Thymus (tissue), 11 donors: Measurements from ENCODE around the gene DDX1. TPM values are rescaled to one million over a fixed set of nuclear protein-coding genes. Genes with fewer than 3 reads are reported as not detected.

Experiments
- DNase-seq, 9 donors: peaks; one replicate each; pipeline ENCODE4 v3.0.0-alpha.2; 2013; ENCODE audit warnings: low spot score in 9 of 9, low read depth in 6 of 9, missing footprints in 1 of 9
- H3K27ac ChIP-seq, 2 donors: one replicate each; pipeline ENCODE4 v1.5.1; 2013; ENCODE audit warnings: control low read depth in 1 of 2, low read depth in 1 of 2, low read length in 1 of 2, mild to moderate bottlenecking in 1 of 2, moderate library complexity in 1 of 2
- H3K27me3 ChIP-seq, 2 donors: one replicate each; pipeline ENCODE4 v1.5.1; 2013; ENCODE audit warnings: low read length in 1 of 2; ENCODE audit not compliant: control insufficient read depth in 2 of 2, insufficient read depth in 1 of 2
- H3K36me3 ChIP-seq, 2 donors: one replicate each; pipeline ENCODE4 v1.5.1; 2013; ENCODE audit warnings: low read length in 1 of 2, mild to moderate bottlenecking in 1 of 2, moderate library complexity in 1 of 2; ENCODE audit not compliant: control insufficient read depth in 2 of 2, insufficient read depth in 2 of 2
- H3K4me1 ChIP-seq, 2 donors: one replicate each; pipeline ENCODE4 v1.5.1; 2013; ENCODE audit warnings: low read length in 2 of 2; ENCODE audit not compliant: control insufficient read depth in 2 of 2, insufficient read depth in 2 of 2
- H3K4me3 ChIP-seq, 2 donors: one replicate each; pipeline ENCODE4 v1.5.1; 2013; ENCODE audit warnings: low read length in 2 of 2, control low read depth in 1 of 2, mild to moderate bottlenecking in 1 of 2
- H3K9me3 ChIP-seq, 2 donors: one replicate each; pipeline ENCODE4 v1.5.1; 2013; ENCODE audit warnings: low read length in 1 of 2, mild to moderate bottlenecking in 1 of 2; ENCODE audit not compliant: control insufficient read depth in 2 of 2, insufficient read depth in 1 of 2
- WGBS: extraction: QIAGEN DNeasy Blood & Tissue Kit; methylation state at CpG from one replicate; pipeline ENCODE4 v1.1.7; 2013; 5-methylcytosine and 5-hydroxymethylcytosine counted together
- polyA plus RNA-seq: library from polyadenylated mRNA; stranded (reverse); fragments of 200-250 nt; gene quantifications from one replicate; pipeline ENCODE4 v1.2.3, GENCODE V29; 2013
- total RNA-seq: library from RNA; stranded (reverse); fragments of 120-200 nt; gene quantifications from one replicate; pipeline ENCODE4 v1.2.4, GENCODE V29; 2013
- donor health status: healthy.

The DDX1 gene
- total and polyA plus RNA-seq, 2 donors: 57.7 to 64.2 TPM

DNA sequence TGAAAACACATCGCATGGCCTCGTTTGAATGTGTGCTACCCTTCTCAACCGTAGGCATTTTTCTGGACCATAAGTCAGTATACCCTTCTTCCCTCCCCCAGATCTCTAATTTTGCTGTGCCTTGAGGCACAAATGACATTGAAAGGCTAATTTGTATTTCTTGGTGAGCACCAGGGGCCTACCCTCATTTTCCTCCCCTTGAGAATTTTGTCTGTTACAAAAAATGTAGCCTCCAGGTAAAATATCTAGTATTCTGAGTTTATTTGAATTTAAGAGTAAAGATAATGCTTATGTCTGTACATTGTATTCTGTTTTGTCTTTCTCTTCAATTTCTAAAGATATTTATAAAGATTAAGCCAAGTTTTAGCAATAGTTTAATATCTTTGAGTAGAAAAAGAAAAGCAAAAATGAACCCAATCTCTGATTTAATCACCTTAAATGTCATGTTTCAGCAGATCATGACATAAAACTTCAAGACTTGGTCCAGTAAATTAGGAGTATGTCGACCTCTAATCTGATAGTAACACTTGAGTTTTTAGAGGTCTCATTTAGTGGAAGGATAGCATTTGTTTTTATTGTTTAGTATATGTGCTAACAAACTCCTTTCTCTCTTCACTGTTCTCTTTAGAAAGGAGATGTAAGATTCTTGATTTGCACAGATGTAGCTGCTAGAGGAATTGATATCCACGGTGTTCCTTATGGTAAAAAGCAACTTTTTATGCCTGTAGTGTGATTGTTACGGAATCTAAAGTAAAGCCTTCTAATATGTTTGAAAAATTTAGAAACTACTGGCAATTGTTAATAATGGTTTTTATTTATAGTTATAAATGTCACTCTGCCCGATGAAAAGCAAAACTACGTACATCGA is 36.4 kb downstream of the DDX1 start:
- 96% methylated on average over 9 of the region's 9 CpGs for WGBS
- Histone ChIP-seq H3K4me3 (no peak overlapping the region), H3K9me3 (no peaks in the 10 kb centered on the region), H3K4me1 (no peaks in the 10 kb centered on the region), H3K36me3 (peaks cover 22 to 72% of the 10 kb centered on the region in 2 donors), H3K27me3 (no peaks in the 10 kb centered on the region), H3K27ac (no peak overlapping the region)
- DNase-seq: no peak

DNA sequence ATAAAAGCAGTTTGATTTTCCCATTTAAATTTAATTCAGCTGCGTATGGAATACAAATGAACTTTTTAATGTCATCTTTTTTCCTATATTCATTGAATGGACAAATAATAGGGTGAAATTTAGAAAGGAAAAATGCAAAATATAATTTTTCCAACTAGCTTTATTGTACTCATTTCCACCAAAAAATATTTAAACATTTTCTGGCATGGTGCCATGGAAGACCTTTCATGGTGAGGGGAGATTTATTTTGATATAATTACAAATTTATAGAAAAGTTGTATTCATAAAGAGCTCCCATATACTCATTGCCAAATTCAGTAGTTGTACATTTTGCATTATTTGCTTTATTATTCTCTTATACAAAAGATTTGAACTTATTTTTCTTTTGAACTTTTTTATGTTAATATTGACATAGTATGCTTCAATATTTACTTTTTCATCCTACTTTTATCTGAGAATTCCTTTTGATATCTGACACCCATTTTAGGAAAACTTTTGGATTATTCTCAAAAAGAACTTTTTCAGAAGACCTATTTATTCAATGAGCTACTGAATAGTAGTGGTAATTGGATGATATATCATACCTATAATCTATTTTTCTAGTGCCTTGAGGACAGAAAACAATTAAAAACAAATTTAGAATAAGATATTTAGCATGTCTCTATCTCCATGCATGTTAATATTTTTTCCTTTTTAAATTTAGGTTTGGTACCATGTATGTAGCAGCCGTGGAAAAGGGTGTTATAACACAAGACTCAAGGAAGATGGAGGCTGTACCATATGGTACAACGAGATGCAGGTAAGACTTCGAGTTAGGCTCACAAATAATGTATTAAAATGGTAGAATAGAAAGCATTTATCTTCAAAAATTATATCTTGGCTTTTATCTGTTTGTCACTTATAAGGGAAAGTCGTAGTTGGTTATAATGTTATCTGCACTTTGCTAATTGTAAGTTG is 37.5 kb downstream of the DDX1 start:
- DNase-seq: no peak
- Histone ChIP-seq H3K4me1 (no peaks in the 10 kb centered on the region), H3K27me3 (no peaks in the 10 kb centered on the region), H3K27ac (no peak overlapping the region), H3K9me3 (no peaks in the 10 kb centered on the region), H3K4me3 (no peak overlapping the region), H3K36me3 (peaks cover 22 to 71% of the 10 kb centered on the region in 2 donors)
- WGBS: 97% methylated on average over 5 of the region's 5 CpGs

DNA sequence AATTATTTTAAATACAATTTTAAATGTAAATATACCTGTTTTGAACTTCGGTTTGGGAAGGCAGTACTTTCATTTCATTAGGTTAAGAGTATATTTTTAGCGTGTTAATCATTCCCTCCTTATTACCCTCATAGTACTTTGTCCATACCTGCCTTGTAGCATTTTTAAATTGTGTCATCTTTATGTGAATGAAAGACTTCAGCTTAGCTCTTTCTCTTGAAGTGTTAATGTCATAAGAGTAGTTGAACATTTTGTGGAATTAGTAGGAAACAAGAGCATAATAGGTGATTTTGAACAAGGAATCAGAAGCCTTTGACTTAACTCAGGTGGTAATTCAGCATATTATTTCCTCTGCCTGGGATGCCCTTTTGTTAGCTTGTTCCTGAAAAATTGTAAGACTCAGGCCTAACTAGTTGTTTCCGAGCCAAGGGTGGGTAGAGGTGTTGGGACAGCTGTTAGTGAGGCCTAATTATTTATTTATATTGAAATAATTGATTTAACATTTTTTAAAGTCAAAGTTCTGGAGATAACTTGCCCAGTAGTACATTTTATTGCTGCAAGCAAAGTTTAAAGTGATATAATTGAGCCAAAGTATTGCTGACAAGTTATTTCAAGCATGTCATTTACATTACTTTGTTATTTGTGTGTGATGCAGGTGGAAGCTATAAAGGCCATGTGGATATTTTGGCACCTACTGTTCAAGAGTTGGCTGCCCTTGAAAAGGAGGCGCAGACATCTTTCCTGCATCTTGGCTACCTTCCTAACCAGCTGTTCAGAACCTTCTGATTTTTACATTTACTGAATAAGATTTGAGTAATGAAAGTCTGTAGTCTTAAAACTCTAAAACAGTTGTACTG is 38.7 kb downstream of the DDX1 start:
- DNase-seq: no peak
- peaks cover 22 to 69% of the 10 kb centered on the region in 2 donors for H3K36me3 ChIP-seq
- H3K9me3 ChIP-seq: no peaks in the 10 kb centered on the region
- H3K4me3 ChIP-seq: no peak overlapping the region
- H3K27me3 ChIP-seq: no peaks in the 10 kb centered on the region
- H3K27ac ChIP-seq: no peak overlapping the region
- WGBS: 95% methylated on average over 4 of the region's 4 CpGs
- no peaks in the 10 kb centered on the region for H3K4me1 ChIP-seq

DNA sequence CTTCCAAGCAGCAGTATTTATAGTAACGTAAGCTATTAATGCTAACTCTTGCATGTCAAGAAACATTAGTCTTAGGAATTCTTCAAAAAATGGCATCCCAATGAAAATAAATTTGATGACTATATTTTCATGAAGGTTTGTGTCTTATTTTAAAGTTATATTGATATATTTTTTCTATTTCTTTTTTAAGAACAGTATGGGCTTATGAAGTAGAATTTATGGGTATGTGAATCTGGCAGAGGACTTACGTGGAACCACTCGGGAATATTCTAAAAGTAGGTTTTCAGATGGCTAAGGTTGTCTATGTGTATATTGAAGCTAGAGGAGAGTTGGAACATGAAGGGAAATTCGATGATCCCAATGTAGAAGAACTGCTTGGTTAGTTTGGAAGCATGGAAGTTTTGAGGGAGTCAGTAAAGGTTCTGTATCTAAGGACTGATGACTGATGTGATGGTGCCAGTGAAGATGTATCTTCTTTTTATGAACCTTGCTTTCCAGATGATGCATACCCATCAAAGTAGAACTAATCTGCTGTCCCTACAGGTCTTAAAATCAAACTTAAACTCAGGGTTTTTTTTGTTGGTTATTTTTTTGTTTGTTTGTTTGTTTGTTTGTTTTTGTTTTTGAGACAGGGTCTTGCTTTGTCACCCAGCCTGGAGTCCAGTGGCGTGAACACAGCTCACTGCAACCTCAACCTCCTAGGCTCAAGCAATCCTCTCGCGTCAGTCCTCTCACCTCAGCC is 39.5 kb downstream of the DDX1 start:
- H3K27me3 ChIP-seq: no peaks in the 10 kb centered on the region
- peaks cover 30 to 72% of the 10 kb centered on the region in 2 donors for H3K36me3 ChIP-seq
- no peaks in the 10 kb centered on the region for H3K4me1 ChIP-seq
- no peak overlapping the region for H3K27ac ChIP-seq
- no peak for DNase-seq
- no peaks in the 10 kb centered on the region for H3K9me3 ChIP-seq
- WGBS: 97% methylated on average over 7 of the region's 7 CpGs
- no peak overlapping the region for H3K4me3 ChIP-seq

DNA sequence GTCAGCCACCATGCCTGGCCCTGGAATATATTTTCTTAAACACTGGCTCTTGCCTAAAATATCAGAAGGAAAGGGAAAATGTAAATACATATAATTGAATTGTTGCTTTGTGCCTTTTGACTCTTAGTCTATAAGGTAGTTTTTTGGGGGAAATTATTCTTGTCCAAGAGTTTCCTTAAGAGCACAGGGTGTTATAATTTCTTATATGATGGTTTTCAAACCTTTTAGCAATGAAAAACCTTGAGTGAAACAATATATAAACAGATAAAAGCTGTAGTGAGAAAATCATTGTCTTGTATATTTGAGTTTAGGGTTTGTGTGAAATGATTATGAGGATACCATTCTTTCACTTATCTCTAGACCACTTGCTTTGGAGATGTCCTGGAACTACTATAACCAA is 40.2 kb downstream of the DDX1 start:
- DNase-seq: no peak
- Histone ChIP-seq H3K4me3 (no peak overlapping the region), H3K36me3 (peaks cover 31 to 69% of the 10 kb centered on the region in 2 donors), H3K27me3 (no peaks in the 10 kb centered on the region), H3K27ac (no peak overlapping the region), H3K4me1 (no peaks in the 10 kb centered on the region), H3K9me3 (no peaks in the 10 kb centered on the region)

DNA sequence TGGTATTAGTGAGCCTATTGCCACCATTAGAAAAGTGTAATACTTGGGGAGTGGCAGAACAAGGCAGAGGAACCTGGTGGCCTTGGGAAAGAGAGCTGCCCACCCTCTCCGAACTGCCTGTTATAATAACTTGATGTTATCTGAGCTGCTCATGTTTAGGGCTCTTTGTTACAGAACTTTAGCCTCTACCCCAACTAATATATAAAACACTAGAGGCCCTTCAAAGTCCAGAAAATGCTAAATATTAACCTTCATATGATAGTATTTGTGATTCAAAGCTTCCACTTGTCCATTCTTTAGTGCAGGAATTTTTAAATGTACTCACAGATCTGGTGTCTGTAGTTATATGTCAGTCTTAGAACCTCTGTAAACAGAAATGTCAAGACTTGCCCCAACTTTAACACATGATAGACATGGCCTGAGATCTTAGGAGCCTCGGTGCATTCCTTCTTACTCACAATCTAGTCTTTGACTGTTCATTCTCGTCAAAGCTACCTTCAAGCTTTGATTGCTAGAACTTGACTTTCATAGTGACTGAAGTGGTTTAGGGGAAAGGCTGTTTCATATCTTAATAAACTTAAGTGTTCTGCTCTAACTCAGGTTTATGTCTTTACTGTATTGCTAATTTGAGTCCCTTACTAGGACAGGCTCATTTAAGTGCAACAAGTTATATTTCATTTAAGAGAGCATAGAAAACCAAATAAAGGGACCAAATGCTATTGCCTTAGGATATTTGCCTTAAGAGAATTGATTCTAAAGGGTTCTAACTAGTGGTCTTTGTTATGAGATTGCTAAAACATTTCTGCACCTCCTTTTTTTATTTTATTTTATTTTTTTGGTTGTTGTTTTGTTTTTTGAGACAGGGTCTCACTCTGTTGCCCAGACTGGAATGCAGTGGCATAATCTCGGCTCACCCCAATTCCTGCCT is 41.6 kb downstream of the DDX1 start:
- whole genome bisulfite sequencing: 88% methylated on average over 4 of the region's 4 CpGs
- no peak overlapping the region for H3K4me3 ChIP-seq
- peaks cover 34 to 64% of the 10 kb centered on the region in 2 donors for H3K36me3 ChIP-seq
- H3K4me1 ChIP-seq: no peaks in the 10 kb centered on the region
- no peak overlapping the region for H3K27ac ChIP-seq
- DNase-seq: no peak
- H3K9me3 ChIP-seq: no peaks in the 10 kb centered on the region
- no peaks in the 10 kb centered on the region for H3K27me3 ChIP-seq

DNA sequence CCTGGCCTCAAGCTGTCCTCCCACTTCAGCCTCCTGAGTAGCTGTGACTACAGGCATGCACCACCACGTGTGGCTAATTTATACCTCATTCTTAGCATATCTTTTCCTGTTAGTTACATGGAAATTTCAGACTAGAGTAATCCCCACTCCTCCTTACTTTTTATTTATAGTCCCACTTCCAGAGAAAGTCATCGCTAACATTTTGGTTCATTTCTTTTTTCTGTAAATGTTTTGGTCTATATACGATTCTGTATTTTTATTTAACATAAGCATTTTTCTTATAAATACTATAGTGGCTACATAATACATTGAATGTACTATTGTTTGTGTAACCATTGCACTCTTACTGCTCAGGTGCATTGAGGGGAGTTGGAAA is 42.3 kb downstream of the DDX1 start:
- Histone ChIP-seq H3K4me3 (no peak overlapping the region), H3K36me3 (peaks cover 34 to 61% of the 10 kb centered on the region in 2 donors), H3K4me1 (no peaks in the 10 kb centered on the region), H3K27me3 (no peaks in the 10 kb centered on the region), H3K9me3 (no peaks in the 10 kb centered on the region), H3K27ac (no peak overlapping the region)
- no peak for DNase-seq
- WGBS: 94% methylated on average over 3 of the region's 3 CpGs
